GM18867 (cell line): Measurements from ENCODE around the gene C2CD4B.

Experiments
- ATAC-seq: cut with Tn5 transposase; IDR thresholded peaks from one replicate; pipeline ENCODE4 v1.9.1; 2021; ENCODE audit warnings: mild to moderate bottlenecking, moderate library complexity; ENCODE audit not compliant: unreplicated experiment

Gene C2CD4B, protein sequence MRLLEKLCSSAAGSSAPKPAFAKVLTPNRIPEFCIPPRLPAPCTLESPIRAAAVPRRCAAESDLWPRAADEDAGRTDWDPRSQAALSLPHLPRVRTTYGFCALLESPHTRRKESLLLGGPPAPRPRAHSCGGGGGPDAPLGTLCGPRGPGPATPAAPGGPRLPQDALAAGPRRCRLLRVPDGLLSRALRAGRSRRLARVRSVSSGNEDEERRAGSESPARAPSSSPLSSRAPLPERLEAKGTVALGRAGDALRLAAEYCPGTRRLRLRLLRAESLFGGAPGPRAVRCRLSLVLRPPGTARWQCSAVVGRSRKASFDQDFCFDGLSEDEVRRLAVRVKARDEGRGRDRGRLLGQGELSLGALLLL

DNA sequence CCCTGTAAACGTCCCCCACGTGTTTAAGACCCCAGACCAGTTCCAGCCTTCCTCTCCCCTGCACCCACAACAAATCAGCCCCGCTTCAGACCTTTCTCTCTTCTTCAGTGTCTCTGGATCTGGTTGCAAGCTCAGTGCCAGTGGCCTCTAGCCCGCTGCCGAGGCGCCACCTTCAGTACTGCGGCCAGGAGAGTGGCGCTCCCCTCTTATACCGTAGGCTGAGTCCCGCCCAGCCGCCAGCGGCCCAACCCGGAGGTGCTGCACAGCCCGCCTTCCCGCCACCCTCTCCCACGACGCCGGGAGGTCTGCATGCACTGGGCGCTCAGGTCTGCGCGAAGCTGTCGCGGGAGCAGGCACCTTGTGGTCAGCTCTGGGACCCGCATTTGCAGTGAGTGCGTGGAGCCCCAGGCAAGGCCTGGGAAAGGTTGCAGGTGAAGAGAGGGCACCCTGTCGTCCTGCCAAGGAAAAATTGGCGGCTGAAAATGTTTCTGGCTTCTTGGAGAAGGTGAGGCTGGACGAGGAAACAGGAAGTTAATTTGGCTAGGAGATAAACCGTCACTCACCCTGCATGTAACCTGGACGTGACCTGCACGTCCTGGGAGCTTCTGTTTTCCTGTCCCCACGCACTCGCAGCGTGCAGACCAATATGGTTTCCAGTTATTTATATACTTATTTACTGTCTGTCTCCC is at the start of gene C2CD4B:
C2CD4B (minus strand) TSS at position 182 of the 689 bp plus-strand sequence. CDS start 301 bp downstream, outside the sequence.
- no peak for ATAC-seq

DNA sequence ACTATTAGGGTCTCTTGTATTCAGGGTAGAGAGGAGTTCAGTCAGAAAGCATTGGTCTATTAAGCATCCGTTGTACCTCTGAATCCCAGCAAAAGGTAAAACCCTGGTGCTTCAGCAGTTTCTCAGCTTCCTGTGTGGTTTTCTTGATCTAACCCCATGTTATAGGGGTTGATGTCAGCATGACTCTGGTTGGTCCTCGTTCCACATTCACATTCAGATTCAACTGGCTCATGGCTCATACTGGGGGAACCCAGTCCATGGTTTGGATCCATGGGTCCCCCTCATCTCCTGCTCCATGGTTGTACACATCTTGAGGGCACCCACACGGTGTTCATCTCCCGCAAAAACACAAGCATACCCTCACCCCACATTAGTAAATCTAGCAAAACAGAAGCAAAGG is 47.7 kb upstream of the C2CD4B start:
- ATAC-seq = no peak

DNA sequence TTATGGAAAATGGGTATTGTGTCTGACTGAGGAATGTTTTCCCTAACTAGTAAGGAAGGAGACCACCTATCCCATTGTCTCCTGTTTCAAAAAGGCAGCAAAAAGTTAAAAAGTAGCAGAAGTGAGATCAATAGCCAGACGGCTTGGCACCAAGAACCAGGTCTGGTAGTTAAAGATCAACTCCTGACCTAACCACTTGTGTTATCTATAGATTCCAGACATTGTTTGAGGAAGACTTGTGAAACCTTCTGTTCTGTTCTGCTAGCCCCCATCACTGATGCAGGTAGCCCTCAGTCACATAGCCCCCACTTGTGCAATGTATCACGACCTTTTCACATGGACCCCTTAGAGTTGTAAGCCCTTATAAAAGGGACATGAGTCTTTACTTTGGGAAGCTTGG is 46.3 kb upstream of the C2CD4B start:
- no peak for ATAC-seq

DNA sequence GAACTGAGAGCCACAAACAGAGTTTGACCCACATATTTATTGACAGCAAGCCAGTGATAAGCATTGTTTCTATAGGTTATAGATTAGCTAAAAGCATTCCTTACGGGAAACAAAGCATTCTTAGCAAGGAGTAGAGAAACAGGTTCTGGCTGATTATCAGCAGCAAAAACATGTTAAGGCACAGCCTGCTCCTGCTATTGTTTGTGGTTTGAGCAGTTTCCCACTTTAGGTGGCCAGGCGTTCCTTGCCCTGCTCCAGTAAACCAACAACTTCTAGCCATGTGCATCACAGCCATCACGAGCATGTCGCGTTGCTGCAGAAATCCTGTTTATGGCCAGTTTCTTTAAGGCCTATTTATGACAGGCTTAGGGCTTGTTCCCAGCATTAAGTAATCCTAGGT is 44.7 kb upstream of the C2CD4B start:
- ATAC-seq = no peak

DNA sequence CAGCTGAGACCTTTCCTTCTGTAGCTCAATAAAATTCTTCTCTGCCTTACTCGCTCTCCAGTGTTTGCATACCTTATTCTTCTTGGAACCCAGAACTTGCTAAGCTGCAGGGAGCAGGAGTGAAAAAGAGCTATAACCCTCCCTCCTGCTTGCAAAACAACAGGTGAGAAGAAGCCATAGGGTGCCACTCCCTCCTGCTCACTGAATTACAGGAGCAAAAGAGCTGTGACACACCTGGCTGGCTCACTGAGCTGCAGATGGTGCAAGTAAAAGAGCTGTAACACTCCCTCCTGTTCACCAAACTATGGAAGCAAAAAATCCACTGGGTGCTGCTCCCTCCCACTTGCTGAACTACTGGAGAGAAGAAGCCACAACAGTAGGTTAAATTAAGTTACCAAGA is 44.2 kb upstream of the C2CD4B start:
- ATAC-seq = no peak

DNA sequence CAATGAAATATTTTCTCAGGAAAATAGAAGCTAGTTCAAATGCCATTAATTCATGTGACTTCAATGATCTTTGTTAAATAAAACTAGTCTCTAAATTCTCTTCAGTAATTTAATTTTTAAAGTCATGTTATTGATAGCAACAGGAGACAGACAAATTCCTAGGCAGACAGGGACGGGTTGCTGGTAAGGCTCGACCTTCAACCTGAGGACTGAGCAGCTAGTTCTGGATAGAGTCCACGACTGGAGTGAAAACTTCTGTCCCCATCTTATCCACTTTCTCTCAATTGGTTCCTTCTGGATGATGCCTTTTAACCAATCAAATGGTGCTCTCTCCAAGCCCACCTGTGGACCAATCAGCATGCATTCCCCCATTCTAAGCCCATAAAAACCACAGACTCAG is 43.8 kb upstream of the C2CD4B start:
- no peak for ATAC-seq

DNA sequence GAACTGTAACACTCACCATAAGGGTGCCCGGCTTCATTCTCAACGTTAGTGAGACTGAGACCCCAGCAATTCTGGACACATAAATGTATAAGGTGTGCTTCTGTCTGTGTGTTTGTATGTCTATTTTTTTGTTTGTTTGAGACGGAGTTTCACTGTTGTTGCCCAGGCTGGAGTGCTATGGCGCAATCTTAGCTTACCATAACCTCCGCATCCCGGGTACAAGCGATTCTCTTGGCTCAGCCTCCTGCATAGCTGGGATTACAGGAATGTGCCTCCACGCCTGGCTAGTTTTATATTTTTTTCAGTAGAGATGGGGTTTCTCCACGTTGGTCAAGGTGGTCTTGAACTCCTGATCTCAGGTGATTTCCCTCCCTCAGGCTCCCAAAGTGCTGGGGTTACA is 43.3 kb upstream of the C2CD4B start:
- ATAC-seq = no peak

DNA sequence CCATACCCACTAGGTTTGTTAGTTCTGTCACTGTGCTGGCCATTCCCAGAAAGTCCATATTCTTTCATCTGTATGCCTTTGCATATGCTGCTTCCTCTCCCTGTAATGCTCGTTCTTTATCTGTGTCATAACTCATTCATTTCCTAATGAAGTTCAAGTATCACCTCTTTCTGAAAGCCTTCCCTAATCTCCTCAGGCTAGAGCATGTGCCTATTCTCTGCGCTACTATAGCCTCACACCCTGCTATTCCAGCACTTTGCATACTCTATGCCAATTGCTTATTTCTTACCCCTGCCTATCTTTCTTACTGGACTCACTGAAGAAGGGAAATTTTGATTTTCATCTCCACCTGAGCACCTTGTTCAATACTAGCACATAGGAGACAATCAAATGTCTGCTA is 25.6 kb upstream of the C2CD4B start:
- ATAC-seq = no peak

DNA sequence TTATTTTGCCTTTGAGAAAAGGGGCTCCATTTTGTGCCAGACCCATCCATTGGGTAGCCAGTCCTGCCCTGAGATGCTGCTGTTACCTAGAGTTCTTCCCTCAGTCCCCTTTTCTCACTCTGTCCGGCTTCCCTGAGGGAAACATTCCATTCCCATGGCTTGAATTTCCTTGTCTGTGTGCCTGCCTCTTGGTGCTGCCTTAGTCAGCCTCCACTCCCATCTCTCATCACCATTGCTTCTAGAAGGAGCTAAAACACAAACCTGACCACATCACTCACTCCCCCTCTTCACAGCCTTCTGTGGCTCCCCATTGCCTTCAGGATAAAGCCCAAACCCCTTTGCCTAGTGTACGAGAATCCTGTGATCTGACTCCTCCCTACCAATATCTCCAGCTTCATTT is 25.2 kb upstream of the C2CD4B start:
- ATAC-seq = no peak

DNA sequence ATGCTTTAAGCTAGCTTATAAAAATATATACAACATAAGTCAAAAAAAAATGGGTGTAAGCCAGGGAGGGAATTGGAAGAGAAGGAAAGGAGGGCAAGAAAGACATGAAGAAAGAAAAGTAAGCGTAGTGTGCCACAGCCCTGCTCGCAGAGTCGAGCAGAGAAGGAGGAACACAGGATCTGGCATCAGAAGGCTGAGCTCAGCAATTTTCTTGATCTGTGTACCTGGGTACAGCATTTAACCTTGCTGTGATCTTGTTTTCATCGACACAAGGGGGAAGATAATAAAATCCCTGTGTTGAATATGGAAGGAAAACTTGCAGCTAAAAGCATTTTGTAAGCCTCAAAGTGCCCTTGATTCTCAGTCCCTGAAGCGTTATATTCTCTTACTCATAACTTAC is 23.7 kb upstream of the C2CD4B start:
- no peak for ATAC-seq

DNA sequence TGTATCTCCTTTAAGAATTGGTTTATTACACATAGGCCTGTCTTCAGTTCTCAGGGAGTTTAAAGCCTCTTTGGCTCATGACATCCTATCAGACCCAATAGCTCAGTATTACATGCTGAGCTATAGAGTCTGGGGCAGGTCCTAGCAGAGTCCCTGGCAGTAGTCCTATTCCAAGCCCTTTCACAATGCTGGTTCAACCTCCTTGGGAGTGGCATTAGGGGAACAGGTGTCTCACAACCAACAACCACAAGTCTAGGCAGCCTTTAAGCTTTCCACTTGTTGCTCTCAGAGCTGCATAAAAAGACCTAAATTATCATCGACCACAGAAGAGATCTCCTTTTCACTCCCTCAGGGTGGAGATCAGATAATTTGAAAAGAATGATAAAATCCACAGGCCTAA is 22.8 kb upstream of the C2CD4B start:
- ATAC-seq = no peak

DNA sequence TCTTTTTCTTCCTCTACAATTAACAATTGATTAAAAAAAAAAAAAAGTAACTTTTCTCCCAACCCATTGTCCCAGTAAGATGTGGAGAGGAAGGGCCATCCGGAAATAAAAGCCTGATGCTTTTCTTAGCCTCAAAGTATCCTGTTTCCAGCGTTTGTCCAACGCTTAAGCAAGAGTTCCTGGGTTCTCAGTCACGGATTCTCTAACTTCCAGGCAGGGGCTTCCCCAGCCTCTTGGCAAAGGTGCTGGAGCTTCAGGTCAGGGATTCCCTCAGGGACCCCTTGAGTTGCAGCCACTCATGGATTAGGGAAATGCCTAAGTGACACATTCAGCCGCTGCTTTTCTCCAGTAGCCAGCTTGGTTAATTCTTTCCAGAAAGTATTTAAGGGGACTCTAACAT is 22.3 kb upstream of the C2CD4B start:
- no peak for ATAC-seq

DNA sequence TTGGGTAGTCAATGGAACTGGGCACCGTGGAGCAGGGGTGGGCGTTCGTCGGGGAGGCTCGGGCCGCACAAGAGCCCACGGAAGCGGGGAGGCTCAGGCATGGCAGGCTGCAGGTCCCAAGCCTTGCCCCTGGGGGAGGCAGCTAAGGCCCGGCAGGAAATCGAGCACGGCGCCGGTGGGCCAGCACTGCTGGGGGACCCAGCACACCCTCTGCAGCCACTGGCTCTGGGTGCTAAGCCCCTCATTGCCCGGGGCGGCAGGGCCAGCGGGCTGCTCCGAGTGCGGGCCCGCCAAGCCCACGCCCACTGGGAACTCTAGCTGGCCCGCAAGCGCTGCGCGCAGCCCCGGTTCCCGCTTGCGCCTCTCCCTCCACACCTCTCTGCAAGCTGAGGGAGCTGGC is 21.5 kb upstream of the C2CD4B start:
- ATAC-seq = no peak

DNA sequence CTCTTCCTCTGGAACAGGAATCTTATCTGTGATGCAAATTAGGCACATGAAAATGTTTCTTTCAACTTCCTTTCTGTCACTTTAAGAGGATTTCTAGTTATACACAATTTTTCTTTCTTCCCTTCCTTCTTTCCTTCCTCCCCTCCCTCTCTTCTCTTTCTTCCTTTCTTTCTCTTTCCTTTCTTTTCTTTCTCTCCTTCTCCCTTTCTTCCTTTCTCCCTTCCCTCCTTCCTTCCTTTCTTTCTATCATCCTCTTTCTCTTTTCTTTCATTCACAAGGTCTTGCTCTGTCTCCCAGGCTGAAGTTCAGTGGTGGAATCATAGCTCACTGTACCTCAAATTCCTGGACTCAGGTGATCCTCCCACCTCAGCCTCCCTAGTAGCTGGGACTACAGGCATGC is 18.0 kb upstream of the C2CD4B start:
- no peak for ATAC-seq

DNA sequence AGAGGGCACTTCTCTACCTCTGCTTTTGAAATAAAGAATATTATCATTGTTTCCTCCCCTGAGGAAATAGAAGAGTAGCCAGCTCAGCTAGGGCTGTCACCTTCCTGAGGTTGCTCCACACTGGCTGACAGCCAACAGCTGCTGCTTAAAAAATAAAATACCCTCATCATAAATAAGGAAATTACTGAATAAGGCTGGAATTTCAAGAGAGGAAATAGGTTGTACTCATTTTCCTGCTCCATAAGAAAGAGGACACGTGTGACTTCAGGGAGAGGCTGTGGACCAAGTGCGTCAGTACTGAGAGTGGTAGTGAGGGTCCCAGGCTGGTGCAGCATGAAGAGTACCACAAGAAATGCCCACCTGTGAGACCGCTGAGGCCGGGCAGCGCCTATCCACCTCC is 8.1 kb upstream of the C2CD4B start:
- no peak for ATAC-seq

DNA sequence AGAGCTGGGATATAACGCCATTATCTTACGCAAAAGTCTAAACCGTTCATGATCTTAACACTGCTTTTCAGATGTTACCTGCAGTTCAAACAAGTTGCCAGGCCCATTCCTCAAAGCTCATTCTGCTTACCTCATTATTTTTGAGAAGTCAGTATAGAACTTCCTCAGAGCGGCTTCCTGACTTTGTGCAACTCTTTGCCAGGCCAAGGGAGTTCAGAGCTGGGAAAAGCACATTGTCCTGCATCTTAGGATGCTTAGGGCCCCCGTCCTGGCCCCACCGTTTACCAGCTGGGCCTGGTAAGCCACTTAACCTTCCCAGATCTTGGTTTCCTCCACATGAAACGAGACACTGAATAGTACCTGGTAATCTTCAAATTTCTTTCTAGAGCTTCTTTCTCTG is 6.8 kb upstream of the C2CD4B start:
- no peak for ATAC-seq

DNA sequence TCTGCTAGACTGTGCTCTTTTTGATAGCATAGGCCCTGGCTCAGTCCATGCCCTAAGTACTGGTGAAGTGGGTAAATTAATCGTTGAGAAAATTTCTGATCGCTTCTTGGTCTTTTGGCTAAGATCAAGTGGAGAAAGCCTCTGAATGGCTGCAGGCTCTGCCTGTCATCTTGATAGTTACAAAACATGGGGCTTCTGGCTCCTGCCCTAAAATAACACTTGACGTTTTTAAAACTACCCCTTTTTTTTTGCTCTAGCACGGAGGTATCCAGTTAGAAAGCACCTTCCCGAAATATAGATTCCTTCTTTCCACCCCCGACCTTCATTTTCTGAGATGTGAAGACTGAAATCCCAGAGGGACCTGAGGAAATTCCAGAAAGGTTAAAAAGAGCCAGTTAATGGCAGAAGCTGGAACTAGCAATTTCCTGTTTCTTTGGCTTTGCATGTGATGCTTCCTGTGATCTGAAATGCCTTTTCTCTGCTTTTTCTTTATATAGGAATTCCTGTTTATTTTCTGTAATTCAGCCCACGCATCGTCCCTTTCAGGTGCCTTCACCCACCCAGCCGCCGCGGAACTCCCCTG is 799 bp upstream of the C2CD4B start:
- ATAC-seq = no peak

DNA sequence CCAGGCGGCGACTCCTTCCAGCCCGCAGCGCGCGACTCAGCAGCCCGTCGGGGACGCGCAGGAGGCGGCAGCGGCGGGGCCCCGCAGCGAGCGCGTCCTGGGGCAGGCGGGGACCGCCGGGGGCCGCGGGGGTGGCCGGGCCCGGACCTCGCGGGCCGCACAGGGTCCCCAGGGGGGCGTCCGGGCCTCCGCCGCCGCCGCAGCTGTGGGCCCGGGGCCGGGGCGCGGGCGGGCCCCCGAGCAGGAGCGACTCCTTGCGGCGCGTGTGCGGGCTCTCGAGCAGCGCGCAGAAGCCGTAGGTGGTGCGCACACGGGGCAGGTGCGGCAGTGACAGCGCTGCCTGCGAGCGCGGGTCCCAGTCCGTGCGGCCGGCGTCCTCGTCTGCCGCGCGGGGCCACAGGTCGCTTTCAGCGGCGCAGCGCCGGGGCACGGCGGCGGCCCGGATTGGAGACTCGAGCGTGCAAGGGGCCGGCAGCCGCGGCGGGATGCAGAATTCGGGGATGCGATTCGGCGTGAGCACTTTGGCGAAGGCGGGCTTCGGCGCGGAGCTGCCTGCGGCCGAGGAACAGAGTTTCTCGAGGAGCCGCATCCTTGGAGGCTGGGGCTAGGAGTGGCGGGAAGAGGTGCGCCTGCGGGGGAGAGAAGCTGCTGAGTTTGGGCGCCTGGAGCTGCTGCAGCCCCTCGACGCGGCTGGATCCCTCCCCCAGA is 535 bp downstream of the C2CD4B start:
- no peak for ATAC-seq

DNA sequence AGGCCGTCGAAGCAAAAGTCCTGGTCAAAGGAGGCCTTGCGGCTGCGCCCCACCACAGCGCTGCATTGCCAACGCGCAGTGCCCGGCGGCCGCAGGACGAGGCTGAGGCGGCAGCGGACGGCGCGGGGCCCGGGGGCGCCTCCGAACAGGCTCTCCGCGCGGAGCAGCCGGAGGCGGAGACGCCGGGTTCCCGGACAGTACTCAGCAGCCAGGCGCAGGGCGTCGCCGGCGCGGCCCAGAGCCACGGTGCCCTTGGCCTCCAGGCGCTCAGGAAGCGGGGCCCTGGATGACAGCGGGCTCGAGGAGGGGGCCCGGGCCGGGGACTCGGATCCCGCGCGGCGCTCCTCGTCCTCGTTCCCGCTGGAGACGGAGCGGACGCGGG is 1.1 kb downstream of the C2CD4B start:
- no peak for ATAC-seq

DNA sequence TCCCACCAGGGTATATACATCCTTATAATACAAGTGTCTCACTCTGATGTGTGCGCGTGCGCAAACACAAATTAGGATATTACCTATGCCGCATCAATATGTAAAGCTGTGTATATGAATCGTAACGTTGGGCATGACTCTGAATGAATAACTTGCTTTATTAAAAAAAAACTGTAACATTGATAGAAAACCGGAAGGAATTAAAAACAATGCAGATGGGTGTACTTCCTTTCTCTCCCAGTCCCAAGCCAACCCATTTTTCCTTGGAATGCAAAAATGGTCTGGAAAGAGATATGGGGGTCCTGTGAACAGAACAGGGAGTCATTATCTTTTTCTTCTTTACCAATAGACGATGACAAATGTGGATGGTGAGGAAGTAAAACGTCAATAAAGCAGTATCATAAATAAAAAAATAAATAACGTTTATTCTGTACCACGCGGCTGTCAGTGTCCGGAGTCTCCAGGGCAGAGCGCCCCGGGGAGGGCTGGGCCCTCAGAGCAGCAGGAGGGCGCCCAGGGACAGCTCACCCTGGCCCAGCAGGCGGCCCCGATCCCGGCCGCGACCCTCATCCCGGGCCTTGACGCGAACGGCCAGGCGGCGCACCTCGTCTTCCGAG is 1.6 kb downstream of the C2CD4B start:
- ATAC-seq = no peak

DNA sequence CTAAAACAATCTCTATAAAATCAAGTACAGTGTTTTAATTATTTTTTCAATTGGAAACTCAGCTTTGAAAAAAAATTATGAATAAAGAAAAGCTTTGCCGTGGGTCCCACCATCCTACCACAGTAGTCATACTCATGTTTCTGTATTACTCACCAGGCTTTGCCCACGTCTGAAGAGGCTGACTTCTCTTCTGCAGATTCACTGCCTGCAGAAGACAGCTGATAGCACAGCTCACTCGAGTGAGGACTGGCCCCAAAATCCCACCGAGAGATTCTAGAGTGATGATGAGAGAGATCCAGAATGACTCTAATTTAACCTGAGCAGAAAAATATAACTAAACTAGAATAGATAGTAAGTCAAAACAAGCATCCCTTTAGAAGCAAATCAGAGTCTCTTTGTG is 11.9 kb downstream of the C2CD4B start:
- no peak for ATAC-seq
